ENCODE results near the gene SCYL2. TPM values are rescaled to one million over a fixed set of nuclear protein-coding genes. Genes with fewer than 3 reads are reported as not detected.

SCYL2 gene
- total and polyA plus RNA-seq, 10 of the 15 experiments (the other 5 are each of a cell fraction or from before 2014, with no cell fraction given) = 5.4 to 34.3 (median 26.9) TPM

DNA sequence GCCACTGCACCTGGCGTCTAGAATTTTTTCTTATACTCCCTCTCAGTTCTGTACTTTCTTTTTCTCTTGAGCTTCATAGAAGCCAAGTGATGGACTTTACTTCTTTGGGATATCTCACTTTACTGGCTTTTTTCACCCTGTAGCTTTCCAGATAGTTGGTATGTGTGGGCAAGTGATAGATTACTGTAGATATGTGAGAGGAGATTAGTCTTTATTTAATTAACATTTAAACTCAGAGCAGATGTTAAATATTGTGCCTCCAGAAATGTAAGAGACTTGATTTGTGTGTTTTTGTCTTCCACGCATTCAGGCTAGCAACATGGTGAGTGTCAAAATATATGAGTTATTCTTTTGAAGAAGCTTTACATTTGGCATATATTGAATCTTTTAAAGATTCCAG lies 50.4 kb downstream of the SCYL2 start:
- Histone ChIP-seq H3K27me3 (replicated peaks in 1 of 2; ENCODE audit: control insufficient read depth in 2 of 2, insufficient read depth in 2 of 2, low read length in 1 of 2) (no peaks in the 10 kb centered on the region), H3K4me2 (ENCODE audit: control insufficient read depth, insufficient read depth) (no peak overlapping the region), H4K20me1 (ENCODE audit: control insufficient read depth, insufficient read depth) (no peaks in the 10 kb centered on the region), H3K4me3 (no peak overlapping the region), H3K27ac (ENCODE audit: control insufficient read depth, insufficient read depth) (no peak overlapping the region), H2AFZ (ENCODE audit: control insufficient read depth, low read depth, low read length) (no peak overlapping the region), H3K36me3 (ENCODE audit: control insufficient read depth in 2 of 2, insufficient read depth in 2 of 2, low read length in 1 of 2) (peaks cover 2 to 12% of the 10 kb centered on the region in 2 experiments), H3K9ac (ENCODE audit: control insufficient read depth, insufficient read depth, low read length) (no peak overlapping the region), H3K4me1 (ENCODE audit: control insufficient read depth, insufficient read depth, low read length) (no peaks in the 10 kb centered on the region), H3K79me2 (ENCODE audit: control insufficient read depth, insufficient read depth, low read length) (no peaks in the 10 kb centered on the region), H3K9me3 (replicated peaks; ENCODE audit: control insufficient read depth, insufficient read depth, low read length) (no peaks in the 10 kb centered on the region; the same call in 2 of the 3 replicates)
- TF ChIP-seq JUND (IDR thresholded peaks at IDR 0.05; ENCODE audit: low read depth, low read length) (no peak), SIX5 (IDR thresholded peaks at IDR 0.05; ENCODE audit: low read depth, low read length, severe bottlenecking) (no peak), ZZZ3 (IDR thresholded peaks at IDR 0.05; ENCODE audit: control insufficient read depth, insufficient read length, low read depth) (no peak), POLR2AphosphoS5 (IDR thresholded peaks at IDR 0.05; ENCODE audit: low read length) (no peak), MTA2 (IDR thresholded peaks at IDR 0.05; ENCODE audit: low read depth) (no peak)
- TF ChIP-seq, protein P1, sequence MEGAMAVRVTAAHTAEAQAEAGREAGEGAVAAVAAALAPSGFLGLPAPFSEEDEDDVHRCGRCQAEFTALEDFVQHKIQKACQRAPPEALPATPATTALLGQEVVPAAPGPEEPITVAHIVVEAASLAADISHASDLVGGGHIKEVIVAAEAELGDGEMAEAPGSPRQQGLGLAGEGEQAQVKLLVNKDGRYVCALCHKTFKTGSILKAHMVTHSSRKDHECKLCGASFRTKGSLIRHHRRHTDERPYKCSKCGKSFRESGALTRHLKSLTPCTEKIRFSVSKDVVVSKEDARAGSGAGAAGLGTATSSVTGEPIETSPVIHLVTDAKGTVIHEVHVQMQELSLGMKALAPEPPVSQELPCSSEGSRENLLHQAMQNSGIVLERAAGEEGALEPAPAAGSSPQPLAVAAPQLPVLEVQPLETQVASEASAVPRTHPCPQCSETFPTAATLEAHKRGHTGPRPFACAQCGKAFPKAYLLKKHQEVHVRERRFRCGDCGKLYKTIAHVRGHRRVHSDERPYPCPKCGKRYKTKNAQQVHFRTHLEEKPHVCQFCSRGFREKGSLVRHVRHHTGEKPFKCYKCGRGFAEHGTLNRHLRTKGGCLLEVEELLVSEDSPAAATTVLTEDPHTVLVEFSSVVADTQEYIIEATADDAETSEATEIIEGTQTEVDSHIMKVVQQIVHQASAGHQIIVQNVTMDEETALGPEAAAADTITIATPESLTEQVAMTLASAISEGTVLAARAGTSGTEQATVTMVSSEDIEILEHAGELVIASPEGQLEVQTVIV (IDR thresholded peaks at IDR 0.05; ENCODE audit: borderline replicate concordance, partially characterized antibody) = no peak
- WGBS (ENCODE audit: insufficient coverage, insufficient replicate concordance, low lambda C conversion rate, missing lambda C conversion rate) = 100% methylated on average over 2 of the region's 2 CpGs
- ChIA-PET SMC1A (ENCODE audit: uncharacterized antibody, unreplicated experiment) (interaction anchor here (0.9 to 1.2 kb wide), 3 partner anchors 12 to 72 kb away, joined by 3 to 4 read pairs (median 3); partner anchors contain the start of genes DEPDC4 and SCYL2), RAD21 (ENCODE audit: unreplicated experiment) (interaction anchor here (1.5 kb wide), 1 partner anchor 354 kb away, joined by 3 read pairs; no protein-coding TSS in a partner anchor), POLR2A (interaction anchor here (0.6 to 1.2 kb wide), 2 partner anchors 12 to 965 kb away, joined by 4 to 5 read pairs; no protein-coding TSS in a partner anchor), CTCF (interaction anchor here (1.0 to 1.6 kb wide), 2 partner anchors 12 to 82 kb away, joined by 3 read pairs; no protein-coding TSS in a partner anchor)
- intact Hi-C loops (cut with micrococcal nuclease; ENCODE audit: unreplicated experiment) (no loop called here), in situ Hi-C loops (cut with MboI) (no loop called here)
- no TSS peak for BruUV-seq (replicated peaks)
- ATAC-seq = no peak
- FAIRE-seq = no peak
- DNase-seq (ENCODE audit: low read depth, low spot score) = no peak

Data from GM12878 (cell line).